NT2/D1 (cell line): ENCODE measurements around the gene ELANE.

Experiments used
- SUZ12 ChIP-seq: IDR thresholded peaks from 2 replicates; pipeline ENCODE4 v1.6.1; 2011; ENCODE audit not compliant: insufficient read length, insufficient read depth; ENCODE audit errors: extremely low read depth
- YY1 ChIP-seq: IDR thresholded peaks from 2 replicates; pipeline ENCODE4 v1.6.1; 2011; ENCODE audit not compliant: insufficient read length, insufficient read depth
- ZNF274 ChIP-seq: IDR thresholded peaks from 2 replicates; pipeline ENCODE4 v1.6.1; 2011; ENCODE audit warnings: mild to moderate bottlenecking, low read depth, low read length

- TF ChIP-seq SUZ12 = no peak
- TF ChIP-seq ZNF274 = no peak
- TF ChIP-seq YY1 = no peak
Observed at GRCh38 chr19:870963-871401, 18.9 kb downstream of the ELANE start.
